HG03432 (cell line): Measurements from ENCODE around the gene TMEM63A.
"Not testable (repeated sequence)": the region's sequence is repeated elsewhere in the genome, so short reads cannot be mapped to it uniquely, and the experiment has no call there.

ENCODE experiments used
- ATAC-seq: cut with Tn5 transposase; IDR thresholded peaks from one replicate; pipeline ENCODE4 v1.9.1; 2021; ENCODE audit warnings: mild to moderate bottlenecking, moderate library complexity; ENCODE audit not compliant: unreplicated experiment

The TMEM63A gene

DNA sequence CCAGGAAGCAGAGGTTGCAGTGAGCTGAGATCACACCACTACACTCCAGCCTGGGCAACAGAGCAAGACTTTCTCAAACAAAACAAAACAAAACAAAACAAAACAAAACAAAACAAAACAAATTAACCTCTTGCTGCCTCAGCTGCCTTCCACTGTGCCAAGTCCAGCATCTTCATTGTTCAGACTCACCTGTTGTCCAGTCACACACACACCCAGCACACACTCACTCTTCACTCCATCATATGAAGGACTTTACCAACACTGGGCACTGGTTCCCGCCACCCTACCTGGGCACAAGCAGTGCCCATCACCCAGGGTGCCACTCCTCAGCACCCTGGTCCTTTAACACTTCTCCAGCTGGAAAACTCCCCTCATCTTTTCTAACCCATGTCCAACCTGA lies 27.3 kb upstream of the TMEM63A start:
- no peak for ATAC-seq

GRCh38 chr1:225908773-225909172 lies 26.6 kb upstream of the TMEM63A start:
- ATAC-seq: no peak

DNA sequence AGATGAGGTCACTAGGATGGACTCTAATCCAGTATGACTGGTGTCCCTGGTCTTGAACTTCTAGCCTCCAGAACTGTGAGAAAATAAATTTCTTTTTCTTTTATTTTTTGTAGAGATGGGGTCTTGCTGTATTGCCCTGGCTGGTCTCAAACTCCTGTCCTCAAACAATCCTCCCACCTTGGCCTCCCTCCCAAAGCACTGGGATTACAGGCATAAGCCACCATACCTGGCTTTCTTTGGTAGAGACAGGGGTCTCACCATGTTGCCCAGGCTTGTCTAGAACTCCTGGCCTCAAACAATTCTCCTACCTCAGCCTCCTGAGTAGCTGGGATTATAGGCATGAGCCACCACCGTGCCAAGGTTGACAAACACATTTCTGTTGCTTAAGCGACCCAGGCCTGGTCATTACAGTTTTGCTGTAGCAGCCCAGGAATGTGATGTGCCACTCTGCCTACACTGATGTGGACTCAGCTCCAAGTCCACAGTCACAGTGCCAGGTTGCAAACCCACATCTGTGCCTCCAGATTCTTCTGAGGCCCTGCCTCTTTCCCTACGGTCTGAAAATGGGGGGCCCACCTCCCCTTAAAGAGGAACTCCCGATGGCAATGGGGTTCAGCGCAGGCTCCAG lies 25.9 kb upstream of the TMEM63A start:
- ATAC-seq: no peak

GRCh38 chr1:225907341-225907740 lies 25.2 kb upstream of the TMEM63A start:
- ATAC-seq: no peak

- ATAC-seq: no peak
Observed at GRCh38 chr1:225906467-225906866, 24.3 kb upstream of the TMEM63A start.

GRCh38 chr1:225903623-225904022 lies 21.4 kb upstream of the TMEM63A start:
- ATAC-seq: no peak

DNA sequence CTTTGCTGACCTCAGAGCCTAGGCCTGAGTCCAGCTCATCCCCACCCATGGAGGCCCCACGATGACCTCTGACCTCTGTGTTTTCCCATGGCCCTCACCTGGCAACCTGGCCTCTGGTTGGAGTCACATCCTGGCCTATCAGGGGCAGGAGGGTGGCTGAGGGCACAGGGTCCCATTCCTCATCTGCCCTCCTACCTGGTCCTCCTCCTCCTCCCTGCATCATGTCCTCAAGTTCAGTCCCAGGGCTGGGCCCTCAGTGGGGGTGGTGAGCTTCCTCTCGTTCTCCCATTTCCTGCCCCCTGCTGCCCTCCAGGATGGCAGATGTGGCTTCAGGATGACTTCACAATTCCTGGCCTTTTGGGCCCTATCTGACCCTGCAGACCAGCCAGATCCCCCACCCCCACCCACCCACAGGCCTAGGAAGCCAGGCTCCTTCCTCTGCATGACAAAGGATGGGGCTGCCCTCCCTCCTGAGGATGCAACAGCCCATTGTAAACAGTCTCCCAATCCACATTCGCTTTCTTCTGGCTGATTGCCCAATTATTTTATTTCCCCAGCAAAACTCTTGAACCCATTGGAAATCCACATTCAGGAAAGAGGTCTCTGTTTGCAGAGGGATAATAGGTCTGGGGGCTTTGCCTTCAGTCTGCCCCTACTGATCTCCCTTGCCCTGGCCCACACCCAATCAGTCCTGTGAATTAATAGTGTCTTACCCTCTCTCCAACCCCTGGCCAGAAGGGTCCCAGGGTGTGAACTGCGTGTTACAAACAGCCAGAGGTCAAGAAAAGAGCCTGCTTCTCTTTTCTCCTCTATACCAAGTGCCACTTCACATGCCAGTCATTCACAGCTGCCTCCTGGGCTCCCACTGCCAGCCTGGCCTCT lies 17.1 kb upstream of the TMEM63A start:
- no peak for ATAC-seq

DNA sequence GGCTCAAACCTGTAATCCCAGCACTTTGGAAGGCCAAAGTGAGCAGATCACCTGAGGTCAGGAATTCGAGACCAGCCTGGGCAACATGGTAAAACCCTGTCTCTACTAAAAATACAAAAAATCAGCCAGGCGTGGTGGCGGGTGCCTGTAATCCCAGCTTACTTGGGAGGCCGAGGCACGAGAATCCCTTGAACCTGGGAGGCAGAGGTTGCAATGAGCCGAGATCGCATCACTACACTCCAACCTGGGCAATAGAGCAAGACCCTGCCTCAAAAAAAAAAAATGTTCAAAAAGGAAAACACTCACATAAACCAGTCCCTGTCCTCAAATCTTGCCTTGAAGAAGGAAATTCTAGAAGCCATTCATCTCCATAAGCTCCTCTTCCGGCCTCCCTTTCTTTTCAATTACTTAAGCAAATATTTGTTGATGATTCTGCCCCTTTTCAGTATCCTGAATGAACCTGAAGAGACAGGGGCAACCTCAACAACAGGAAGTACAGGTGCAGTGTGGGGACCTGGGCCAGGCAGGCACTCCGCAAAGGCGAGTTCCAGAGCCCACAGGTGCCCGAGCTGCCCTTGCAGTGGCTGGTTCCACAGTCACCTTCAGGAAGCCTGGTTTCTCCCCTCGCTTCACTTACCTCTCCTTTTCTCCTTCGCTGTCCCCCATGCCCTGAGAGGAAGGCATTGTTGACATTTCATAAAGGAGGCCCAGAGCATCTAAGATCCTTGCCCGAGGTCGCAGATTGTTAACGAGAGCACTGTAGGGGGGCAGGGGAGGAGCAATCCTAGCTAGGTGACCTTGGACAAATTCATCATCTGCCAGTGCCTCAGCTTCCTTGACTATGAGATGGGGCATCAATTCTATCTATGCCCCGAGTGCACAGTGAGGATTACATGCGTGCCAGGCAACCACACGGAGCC lies 15.7 kb upstream of the TMEM63A start:
- no peak for ATAC-seq

DNA sequence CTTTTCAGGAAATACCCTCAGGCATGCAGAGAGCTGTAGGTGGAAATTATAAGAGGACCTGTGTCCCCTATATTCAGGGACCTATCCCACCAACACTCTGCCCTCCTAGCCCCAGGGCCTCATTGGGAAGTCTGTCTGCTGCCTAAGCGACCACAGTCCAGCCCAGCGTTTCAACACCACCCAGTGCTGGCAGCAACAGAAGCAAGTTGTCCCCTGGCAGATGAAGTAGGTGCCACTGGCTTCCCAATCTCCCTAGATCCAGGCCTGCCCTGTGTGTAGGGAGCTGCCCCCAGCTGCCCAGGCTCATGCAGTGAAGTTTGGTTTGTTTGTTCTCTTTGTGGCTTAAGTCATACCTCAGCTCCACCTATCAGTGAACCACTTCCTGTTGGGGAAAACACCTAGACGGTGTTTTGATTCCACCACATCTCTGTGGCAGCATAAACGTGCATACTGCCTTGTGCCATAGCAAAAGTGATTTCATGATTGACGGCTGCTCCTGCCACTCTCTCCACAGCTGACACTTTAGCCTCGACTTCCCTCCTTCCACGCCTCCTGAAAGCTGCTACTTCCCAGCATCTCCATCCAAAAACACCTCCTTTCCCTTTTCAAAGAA lies 14.9 kb upstream of the TMEM63A start:
- ATAC-seq: peak; percentile 100

- ATAC-seq: no peak
Observed at GRCh38 chr1:225896494-225896893, 14.3 kb upstream of the TMEM63A start.

- ATAC-seq: no peak
Observed at GRCh38 chr1:225892307-225892706, 10.1 kb upstream of the TMEM63A start.

GRCh38 chr1:225891229-225891972 lies 9.2 kb upstream of the TMEM63A start:
- ATAC-seq: no peak

GRCh38 chr1:225890346-225891228 lies 8.4 kb upstream of the TMEM63A start:
- ATAC-seq: no peak

DNA sequence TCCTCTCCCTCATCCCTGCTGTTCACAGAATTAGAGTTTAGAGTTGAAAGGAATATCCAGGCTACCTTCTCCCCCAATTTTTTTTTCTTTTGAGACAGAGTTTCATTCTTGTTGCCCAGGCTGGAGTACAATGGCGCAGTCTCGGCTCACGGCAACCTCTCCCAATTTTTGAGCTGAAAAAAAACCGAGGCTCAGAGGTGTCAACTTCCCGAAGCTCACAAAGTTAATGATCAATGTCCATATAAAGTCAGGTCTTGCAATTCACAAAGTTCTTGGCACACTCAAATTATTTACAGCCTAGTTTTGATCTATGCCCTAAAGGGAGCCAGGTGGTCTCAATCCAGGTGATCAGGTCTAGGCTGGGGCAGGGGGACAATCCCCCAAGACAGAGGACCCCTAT lies 7.6 kb upstream of the TMEM63A start:
- ATAC-seq: no peak

- ATAC-seq: no peak
Observed at GRCh38 chr1:225888898-225889601, 6.9 kb upstream of the TMEM63A start, which contains the start of gene LEFTY1. LEFTY1 (minus strand) TSS chr1:225889146; CDS start chr1:225889066, 80 bp downstream.

GRCh38 chr1:225888289-225888897 lies 6.2 kb upstream of the TMEM63A start:
- no peak for ATAC-seq

GRCh38 chr1:225887554-225888288 lies 5.5 kb upstream of the TMEM63A start:
- not testable (repeated sequence) for ATAC-seq

- no peak for ATAC-seq
Observed at GRCh38 chr1:225887030-225887314, 4.8 kb upstream of the TMEM63A start.
